ENCODE measurements around the gene FIBCD1.

The FIBCD1 gene

GRCh38 chr9:130938652-130939404 lies at the start of gene FIBCD1:
Gene FIBCD1, minus strand, starts transcription at chr9:130939247. Its CDS starts 640 bp downstream, at chr9:130938607.
- no peak for DNase-seq

- no peak for DNase-seq
Observed at GRCh38 chr9:130988400-130988747, 49.3 kb upstream of the FIBCD1 start.

GRCh38 chr9:130987738-130988399 lies 48.8 kb upstream of the FIBCD1 start:
- DNase-seq, result no peak

GRCh38 chr9:130987054-130987453 lies 48.0 kb upstream of the FIBCD1 start:
- no peak for DNase-seq

- no peak for DNase-seq
Observed at GRCh38 chr9:130986356-130986965, 47.4 kb upstream of the FIBCD1 start.

GRCh38 chr9:130985606-130986162 lies 46.6 kb upstream of the FIBCD1 start:
- no peak for DNase-seq

GRCh38 chr9:130985029-130985428 lies 46.0 kb upstream of the FIBCD1 start:
- no peak for DNase-seq

GRCh38 chr9:130984521-130984920 lies 45.5 kb upstream of the FIBCD1 start:
- DNase-seq, result no peak

GRCh38 chr9:130983970-130984369 lies 44.9 kb upstream of the FIBCD1 start:
- no peak for DNase-seq

- DNase-seq, result no peak
Observed at GRCh38 chr9:130983359-130983670, 44.3 kb upstream of the FIBCD1 start.

GRCh38 chr9:130982636-130983358 lies 43.8 kb upstream of the FIBCD1 start:
- DNase-seq, result no peak

GRCh38 chr9:130981756-130982137 lies 42.7 kb upstream of the FIBCD1 start:
- DNase-seq, result no peak

- DNase-seq, result no peak
Observed at GRCh38 chr9:130981002-130981755, 42.1 kb upstream of the FIBCD1 start.

- no peak for DNase-seq
Observed at GRCh38 chr9:130980526-130980925, 41.5 kb upstream of the FIBCD1 start.

- no peak for DNase-seq
Observed at GRCh38 chr9:130979591-130980385, 40.7 kb upstream of the FIBCD1 start.

- no peak for DNase-seq
Observed at GRCh38 chr9:130977811-130978221, 38.8 kb upstream of the FIBCD1 start.

GRCh38 chr9:130975932-130976841 lies 37.1 kb upstream of the FIBCD1 start:
- no peak for DNase-seq

GRCh38 chr9:130975156-130975555 lies 36.1 kb upstream of the FIBCD1 start:
- DNase-seq, result no peak

GRCh38 chr9:130974697-130975096 lies 35.6 kb upstream of the FIBCD1 start:
- no peak for DNase-seq

- DNase-seq, result no peak
Observed at GRCh38 chr9:130973686-130974281, 34.7 kb upstream of the FIBCD1 start.

Measured in activated CD4-positive, CD25-positive, alpha-beta regulatory T cell treated with anti-CD3 and anti-CD28 coated beads, Interleukin-2, amount 50 U/mL, for 72 hours (primary cell).